Mesenchymal stem cell (in vitro differentiated cells and primary cell): Measurements from ENCODE around the gene SUGCT.

ENCODE experiments used
- DNase-seq: peaks from one replicate; pipeline ENCODE4 v3.0.0-alpha.2; 2013
- H2AFZ ChIP-seq: one replicate; pipeline ENCODE4 v1.6.1; 2013; ENCODE audit warnings: low read depth, mild to moderate bottlenecking, control low read depth, inconsistent platforms, low read length, moderate library complexity
- H2AK5ac ChIP-seq: 2 replicates; pipeline ENCODE4 v1.6.1; 2013; ENCODE audit warnings: low read length, moderate library complexity, mild to moderate bottlenecking, inconsistent platforms; ENCODE audit not compliant: severe bottlenecking
- H2BK120ac ChIP-seq: one replicate; pipeline ENCODE4 v1.6.1; 2013; ENCODE audit warnings: low read depth, mild to moderate bottlenecking, inconsistent platforms, low read length, moderate library complexity
- H2BK12ac ChIP-seq, 2 experiments: one replicate each; pipeline ENCODE4 v1.6.1; 2013; ENCODE audit warnings: inconsistent platforms in 2 of 2, low read length in 2 of 2, mild to moderate bottlenecking in 2 of 2, moderate library complexity in 2 of 2, control low read depth in 1 of 2
- H2BK15ac ChIP-seq: one replicate; pipeline ENCODE4 v1.6.1; 2013; ENCODE audit warnings: mild to moderate bottlenecking, low read depth, inconsistent platforms; ENCODE audit not compliant: poor library complexity, severe bottlenecking
- H2BK5ac ChIP-seq: 2 replicates; pipeline ENCODE4 v1.6.1; 2013; ENCODE audit warnings: low read depth, mild to moderate bottlenecking, low read length, control low read depth, inconsistent platforms; ENCODE audit not compliant: poor library complexity, severe bottlenecking
- H3K14ac ChIP-seq, 2 experiments: one replicate each; pipeline ENCODE4 v1.6.1; 2013; ENCODE audit warnings: inconsistent platforms in 2 of 2, low read length in 2 of 2, control low read depth in 1 of 2, mild to moderate bottlenecking in 1 of 2, moderate library complexity in 1 of 2
- H3K18ac ChIP-seq, 2 experiments: one replicate each; pipeline ENCODE4 v1.6.1; 2013; ENCODE audit warnings: inconsistent platforms in 2 of 2, low read length in 2 of 2, control low read depth in 1 of 2, low read depth in 1 of 2, mild to moderate bottlenecking in 1 of 2
- H3K23ac ChIP-seq, 2 experiments: one replicate each; pipeline ENCODE4 v1.6.1; 2013; ENCODE audit warnings: inconsistent platforms in 2 of 2, low read length in 2 of 2, mild to moderate bottlenecking in 2 of 2, moderate library complexity in 2 of 2, control low read depth in 1 of 2
- H3K27ac ChIP-seq: 2 replicates; pipeline ENCODE4 v1.5.1; 2013; ENCODE audit warnings: mild to moderate bottlenecking, moderate library complexity, low read length, control low read depth, inconsistent platforms; ENCODE audit not compliant: poor library complexity, severe bottlenecking
- H3K27me3 ChIP-seq, 2 experiments: 2 replicates each; pipeline versions ENCODE4 v1.6.1 to v1.7.0; 2013; ENCODE audit warnings: low read length in 2 of 2, mild to moderate bottlenecking in 2 of 2, moderate library complexity in 2 of 2, control low read depth in 1 of 2, inconsistent platforms in 1 of 2; ENCODE audit not compliant: control insufficient read depth in 1 of 2, insufficient read depth in 1 of 2
- H3K36me3 ChIP-seq, 2 experiments: 2 replicates each; pipeline versions ENCODE4 v1.6.1 to v1.7.0; 2013; ENCODE audit warnings: low read length in 2 of 2, control low read depth in 1 of 2, inconsistent platforms in 1 of 2, low read depth in 1 of 2, mild to moderate bottlenecking in 1 of 2; ENCODE audit not compliant: insufficient read depth in 2 of 2, control insufficient read depth in 1 of 2
- H3K4ac ChIP-seq, 2 experiments: one replicate each; pipeline ENCODE4 v1.6.1; 2013; ENCODE audit warnings: inconsistent platforms in 2 of 2, low read length in 2 of 2, mild to moderate bottlenecking in 2 of 2, moderate library complexity in 2 of 2, control low read depth in 1 of 2, low read depth in 1 of 2
- H3K4me1 ChIP-seq: 2 replicates; pipeline ENCODE4 v1.6.1; 2013; ENCODE audit warnings: low read depth, low read length, control low read depth; ENCODE audit not compliant: control insufficient read depth, insufficient read depth
- H3K4me2 ChIP-seq: 2 replicates; pipeline ENCODE4 v1.6.1; 2013; ENCODE audit warnings: low read length, mild to moderate bottlenecking, inconsistent platforms; ENCODE audit not compliant: poor library complexity, severe bottlenecking
- H3K4me3 ChIP-seq, 2 experiments: 2 replicates each; pipeline versions ENCODE4 v1.5.1 to v1.7.0; 2013; ENCODE audit warnings: low read length in 2 of 2, mild to moderate bottlenecking in 2 of 2, control low read depth in 1 of 2, low read depth in 1 of 2; ENCODE audit not compliant: insufficient read depth in 1 of 2
- H3K79me1 ChIP-seq: replicated peaks from 2 replicates; pipeline ENCODE4 v1.6.1; 2013; ENCODE audit warnings: mild to moderate bottlenecking, control low read depth, low read length, inconsistent platforms; ENCODE audit not compliant: poor library complexity, severe bottlenecking
- H3K9ac ChIP-seq: 2 replicates; pipeline ENCODE4 v1.7.0; 2013; ENCODE audit warnings: mild to moderate bottlenecking, low read length, moderate library complexity
- H3K9me3 ChIP-seq: 2 replicates; pipeline ENCODE4 v1.7.0; 2013; ENCODE audit warnings: mild to moderate bottlenecking, low read length; ENCODE audit not compliant: control insufficient read depth
- H4K8ac ChIP-seq: one replicate; pipeline ENCODE4 v1.6.1; 2013; ENCODE audit warnings: inconsistent platforms, mild to moderate bottlenecking, low read length, moderate library complexity
- H4K91ac ChIP-seq: one replicate; pipeline ENCODE4 v1.6.1; 2013; ENCODE audit warnings: mild to moderate bottlenecking, low read length, inconsistent platforms
- WGBS: methylation state at CpG from one replicate; pipeline ENCODE4 v1.1.7; 2013; ENCODE audit warnings: mixed read lengths; 5-methylcytosine and 5-hydroxymethylcytosine counted together

SUGCT gene

DNA sequence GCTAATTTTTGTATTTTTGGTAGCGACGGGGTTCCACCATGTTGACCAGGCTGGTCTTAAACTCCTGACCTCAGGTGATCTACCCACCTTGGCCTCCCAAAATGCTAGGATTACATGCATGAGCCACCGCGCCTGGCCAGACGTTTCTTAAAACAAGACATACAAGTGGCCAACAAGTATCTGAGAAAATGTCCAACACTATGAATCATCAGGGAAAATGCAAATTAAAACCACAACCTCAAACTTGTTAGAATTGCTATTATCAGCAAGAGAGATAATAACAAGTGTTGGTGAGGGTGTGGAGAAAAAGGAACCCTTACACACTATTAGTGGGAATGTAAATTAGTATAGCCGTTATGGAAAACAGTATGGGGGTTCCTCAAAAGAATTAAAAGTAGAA, 148.6 kb downstream of the SUGCT start:
- Histone ChIP-seq H3K18ac (no peak overlapping the region), H4K91ac (no peak overlapping the region), H2BK120ac (no peak overlapping the region), H3K4me2 (no peak overlapping the region), H3K27me3 (no peaks in the 10 kb centered on the region), H2BK12ac (no peak overlapping the region), H4K8ac (no peak overlapping the region), H3K27ac (no peak overlapping the region), H2AFZ (no peak overlapping the region), H2BK5ac (no peak overlapping the region), H2BK15ac (no peak overlapping the region), H2AK5ac (no peak overlapping the region), H3K9ac (no peak overlapping the region), H3K79me1 (no peaks in the 10 kb centered on the region), H3K36me3 (no peaks in the 10 kb centered on the region), H3K9me3 (peaks cover 7% of the 10 kb centered on the region), H3K4me3 (no peak overlapping the region), H3K23ac (no peak overlapping the region), H3K4me1 (peaks cover 2% of the 10 kb centered on the region), H3K14ac (no peak overlapping the region), H3K4ac (no peak overlapping the region)
- 81% methylated on average over 5 of the region's 6 CpGs for WGBS
- no peak for DNase-seq

DNA sequence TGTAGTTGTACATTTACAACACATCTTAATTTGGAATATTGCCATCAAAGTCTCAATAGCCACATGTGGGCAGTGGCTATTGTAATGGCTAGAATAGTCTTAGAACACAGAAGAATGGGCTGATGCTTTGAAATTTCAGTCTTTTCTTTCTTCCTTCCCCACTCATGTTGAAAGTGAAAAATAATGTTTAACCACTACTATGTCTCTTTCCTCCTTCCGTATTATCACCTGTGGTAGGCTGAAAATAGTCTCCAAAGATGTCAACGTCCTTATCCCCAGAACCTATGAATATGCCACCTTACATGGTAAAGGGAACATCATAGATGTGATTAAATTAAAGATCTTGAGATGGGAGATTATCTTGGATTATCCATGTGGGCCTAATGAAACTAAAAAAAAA, 154.0 kb downstream of the SUGCT start:
- no CpG with 5 or more reads among the region's 2 CpGs for WGBS
- no peaks in the 10 kb centered on the region for H3K4me1 ChIP-seq
- no peak overlapping the region for H3K4me2 ChIP-seq
- no peak overlapping the region for H3K27ac ChIP-seq
- no peak overlapping the region for H4K8ac ChIP-seq
- H3K18ac ChIP-seq: no peak overlapping the region
- H3K4ac ChIP-seq: no peak overlapping the region
- H2AFZ ChIP-seq: no peak overlapping the region
- no peaks in the 10 kb centered on the region for H3K27me3 ChIP-seq
- no peak overlapping the region for H2AK5ac ChIP-seq
- no peaks in the 10 kb centered on the region for H3K9me3 ChIP-seq
- H2BK120ac ChIP-seq: no peak overlapping the region
- H3K23ac ChIP-seq: no peak overlapping the region
- no peaks in the 10 kb centered on the region for H3K79me1 ChIP-seq
- DNase-seq: no peak
- H2BK12ac ChIP-seq: no peak overlapping the region
- no peaks in the 10 kb centered on the region for H3K36me3 ChIP-seq
- no peak overlapping the region for H2BK5ac ChIP-seq
- no peak overlapping the region for H3K14ac ChIP-seq
- H2BK15ac ChIP-seq: no peak overlapping the region
- no peak overlapping the region for H3K9ac ChIP-seq
- no peak overlapping the region for H4K91ac ChIP-seq
- H3K4me3 ChIP-seq: no peak overlapping the region

DNA sequence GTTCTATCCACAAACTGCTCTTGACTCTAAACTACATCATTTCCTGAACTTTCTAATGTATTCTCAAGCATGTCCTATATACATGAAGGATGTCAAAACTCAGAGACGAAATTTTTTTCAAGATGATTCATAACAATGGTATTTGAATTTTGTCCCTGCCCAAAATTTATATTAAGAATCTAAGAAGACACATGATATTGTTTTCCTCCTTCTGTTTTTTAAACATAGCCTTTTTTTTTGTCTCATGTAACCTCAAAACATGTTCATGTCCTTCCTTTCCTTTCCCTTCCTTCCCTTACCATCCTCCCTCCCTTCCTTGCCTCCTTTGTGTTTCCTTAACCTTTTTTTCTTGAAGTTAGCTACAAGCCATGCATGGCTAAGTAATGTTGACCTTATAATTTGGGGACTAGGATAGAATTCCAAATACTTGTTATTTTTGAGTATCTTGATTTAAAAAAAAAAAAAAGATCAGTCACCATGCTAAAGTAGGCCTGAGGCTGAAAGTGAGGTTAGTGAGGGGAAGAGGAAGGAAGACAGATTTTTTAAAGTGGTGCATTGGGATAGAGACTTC, 163.0 kb downstream of the SUGCT start:
- no peaks in the 10 kb centered on the region for H3K79me1 ChIP-seq
- no peak overlapping the region for H3K23ac ChIP-seq
- peak overlapping the region in 1 of 2 experiments; percentile 10 for H3K4ac ChIP-seq
- no peak overlapping the region for H2BK12ac ChIP-seq
- H3K36me3 ChIP-seq: no peaks in the 10 kb centered on the region
- no peak overlapping the region for H3K4me3 ChIP-seq
- no peak overlapping the region for H3K4me2 ChIP-seq
- H3K27me3 ChIP-seq: no peaks in the 10 kb centered on the region
- WGBS: no CpG with 5 or more reads among the region's 1 CpG
- no peak overlapping the region for H3K18ac ChIP-seq
- H3K9ac ChIP-seq: no peak overlapping the region
- no peak overlapping the region for H2BK120ac ChIP-seq
- peaks cover 2% of the 10 kb centered on the region for H3K4me1 ChIP-seq
- no peak overlapping the region for H4K91ac ChIP-seq
- H3K9me3 ChIP-seq: no peaks in the 10 kb centered on the region
- DNase-seq: peak; percentile 27
- H2BK5ac ChIP-seq: no peak overlapping the region
- H2AK5ac ChIP-seq: no peak overlapping the region
- no peak overlapping the region for H3K14ac ChIP-seq
- H2BK15ac ChIP-seq: no peak overlapping the region
- no peak overlapping the region for H2AFZ ChIP-seq
- peak overlapping the region; percentile 88 for H3K27ac ChIP-seq
- H4K8ac ChIP-seq: no peak overlapping the region

DNA sequence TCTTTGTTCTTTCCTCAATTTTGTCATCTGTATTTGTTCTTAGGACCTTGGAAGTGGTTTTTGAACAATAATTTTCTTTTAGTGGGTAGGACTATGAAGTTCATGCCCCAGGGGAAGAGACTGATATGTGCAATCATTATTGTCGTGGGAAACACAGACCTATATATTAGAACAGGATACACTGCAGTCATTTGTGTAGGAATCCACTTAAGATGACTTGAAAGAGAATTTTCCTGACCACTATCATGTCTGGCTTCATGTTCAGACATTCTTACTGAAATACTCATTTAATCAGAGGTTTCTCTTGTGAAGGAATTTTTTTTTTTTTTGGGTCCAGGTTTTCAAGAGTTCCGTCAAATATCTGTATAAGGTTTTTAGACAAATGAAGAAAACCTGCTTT, 163.6 kb downstream of the SUGCT start:
- H2AK5ac ChIP-seq: no peak overlapping the region
- H3K79me1 ChIP-seq: no peaks in the 10 kb centered on the region
- H3K27ac ChIP-seq: peak overlapping the region; percentile 88
- no peak overlapping the region for H4K91ac ChIP-seq
- WGBS: no CpG with 5 or more reads among the region's 2 CpGs
- no peak overlapping the region for H4K8ac ChIP-seq
- H3K36me3 ChIP-seq: no peaks in the 10 kb centered on the region
- no peak overlapping the region for H2BK120ac ChIP-seq
- H3K9ac ChIP-seq: no peak overlapping the region
- no peaks in the 10 kb centered on the region for H3K27me3 ChIP-seq
- H2BK15ac ChIP-seq: no peak overlapping the region
- peak; percentile 88 for DNase-seq
- H3K9me3 ChIP-seq: no peaks in the 10 kb centered on the region
- no peak overlapping the region for H3K4me2 ChIP-seq
- H2BK5ac ChIP-seq: no peak overlapping the region
- no peak overlapping the region for H2AFZ ChIP-seq
- no peak overlapping the region for H3K18ac ChIP-seq
- H2BK12ac ChIP-seq: no peak overlapping the region
- H3K4me1 ChIP-seq: peaks cover 2% of the 10 kb centered on the region
- no peak overlapping the region for H3K4ac ChIP-seq
- no peak overlapping the region for H3K23ac ChIP-seq
- H3K14ac ChIP-seq: no peak overlapping the region
- no peak overlapping the region for H3K4me3 ChIP-seq
